Ectodermal cell (in vitro differentiated cells): ENCODE measurements around the gene MAPK8IP2.
"Not testable (repeated sequence)": the region's sequence is repeated elsewhere in the genome, so short reads cannot be mapped to it uniquely, and the experiment has no call there.

Experiments
- H3K27ac ChIP-seq: 2 replicates; pipeline ENCODE4 v1.7.0; 2013; ENCODE audit warnings: mild to moderate bottlenecking, low read depth, low read length; ENCODE audit not compliant: insufficient read depth, poor library complexity, severe bottlenecking
- H3K27me3 ChIP-seq: 2 replicates; pipeline ENCODE4 v1.7.0; 2013; ENCODE audit warnings: mild to moderate bottlenecking, low read length; ENCODE audit not compliant: insufficient read depth, control insufficient read depth, poor library complexity, severe bottlenecking
- H3K36me3 ChIP-seq: one replicate; pipeline ENCODE4 v1.7.0; 2013; ENCODE audit warnings: low read length; ENCODE audit not compliant: control insufficient read depth, insufficient read depth
- H3K4me1 ChIP-seq: one replicate; pipeline ENCODE4 v1.7.0; 2013; ENCODE audit warnings: low read length; ENCODE audit not compliant: control insufficient read depth, insufficient read depth
- H3K4me3 ChIP-seq: 2 replicates; pipeline ENCODE4 v1.7.0; 2013; ENCODE audit warnings: low read depth, low read length, control low read depth; ENCODE audit not compliant: insufficient read depth
- H3K9me3 ChIP-seq: 2 replicates; pipeline ENCODE4 v1.7.0; 2013; ENCODE audit warnings: mild to moderate bottlenecking, low read length, moderate library complexity; ENCODE audit not compliant: control insufficient read depth
- WGBS, 2 experiments: methylation state at CpG; one replicate each; pipeline ENCODE4 v1.1.7; 2013; ENCODE audit warnings: missing lambda C conversion rate in 2 of 2; 5-methylcytosine and 5-hydroxymethylcytosine counted together

The MAPK8IP2 gene

DNA sequence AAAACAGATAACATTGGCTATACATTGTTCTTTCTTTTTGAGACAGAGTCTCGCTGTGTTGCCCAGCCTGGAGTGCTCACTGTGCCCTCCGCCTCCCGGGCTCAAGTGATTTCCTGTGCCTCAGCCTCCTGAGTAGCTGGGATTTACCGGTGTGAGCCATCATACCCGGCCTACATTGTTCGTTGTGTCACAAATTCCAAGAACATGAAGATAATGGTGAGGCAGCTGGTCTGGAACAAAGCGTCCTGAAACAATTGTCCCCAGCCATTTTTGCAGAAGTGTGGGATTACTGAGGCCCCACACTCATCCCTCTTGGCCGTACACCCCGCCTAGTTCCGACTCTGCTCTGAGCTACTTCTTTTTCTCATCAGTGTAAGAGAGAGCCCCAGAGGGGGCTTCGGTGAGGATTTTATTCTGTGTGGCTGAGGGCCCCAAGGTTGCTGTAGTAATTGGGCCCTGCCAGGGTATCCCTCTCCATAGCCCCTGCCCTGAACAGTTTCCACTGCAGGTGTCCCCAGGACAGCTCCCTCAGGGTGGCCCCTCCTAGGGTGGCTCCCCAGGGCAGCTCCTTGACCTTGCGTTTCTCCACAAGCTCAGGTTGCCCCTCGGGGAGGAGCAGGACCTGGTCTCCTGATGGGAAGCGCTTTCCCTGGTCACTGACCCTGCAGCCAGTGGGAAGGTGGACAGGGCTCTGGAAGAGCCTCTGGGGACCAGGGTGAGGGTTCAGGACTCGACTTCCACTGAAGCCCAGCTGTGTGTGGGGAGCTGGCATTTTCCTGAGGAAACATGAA is 40.5 kb downstream of the MAPK8IP2 start:
- Histone ChIP-seq H3K27me3 (peaks cover 15% of the 10 kb centered on the region), H3K9me3 (no peaks in the 10 kb centered on the region), H3K4me3 (no peak overlapping the region), H3K4me1 (peaks cover 14% of the 10 kb centered on the region), H3K27ac (peak overlapping the region; percentile 77), H3K36me3 (no peaks in the 10 kb centered on the region)
- 75 to 77% methylated on average over 15 of the region's 15 CpGs for WGBS, 2 experiments

DNA sequence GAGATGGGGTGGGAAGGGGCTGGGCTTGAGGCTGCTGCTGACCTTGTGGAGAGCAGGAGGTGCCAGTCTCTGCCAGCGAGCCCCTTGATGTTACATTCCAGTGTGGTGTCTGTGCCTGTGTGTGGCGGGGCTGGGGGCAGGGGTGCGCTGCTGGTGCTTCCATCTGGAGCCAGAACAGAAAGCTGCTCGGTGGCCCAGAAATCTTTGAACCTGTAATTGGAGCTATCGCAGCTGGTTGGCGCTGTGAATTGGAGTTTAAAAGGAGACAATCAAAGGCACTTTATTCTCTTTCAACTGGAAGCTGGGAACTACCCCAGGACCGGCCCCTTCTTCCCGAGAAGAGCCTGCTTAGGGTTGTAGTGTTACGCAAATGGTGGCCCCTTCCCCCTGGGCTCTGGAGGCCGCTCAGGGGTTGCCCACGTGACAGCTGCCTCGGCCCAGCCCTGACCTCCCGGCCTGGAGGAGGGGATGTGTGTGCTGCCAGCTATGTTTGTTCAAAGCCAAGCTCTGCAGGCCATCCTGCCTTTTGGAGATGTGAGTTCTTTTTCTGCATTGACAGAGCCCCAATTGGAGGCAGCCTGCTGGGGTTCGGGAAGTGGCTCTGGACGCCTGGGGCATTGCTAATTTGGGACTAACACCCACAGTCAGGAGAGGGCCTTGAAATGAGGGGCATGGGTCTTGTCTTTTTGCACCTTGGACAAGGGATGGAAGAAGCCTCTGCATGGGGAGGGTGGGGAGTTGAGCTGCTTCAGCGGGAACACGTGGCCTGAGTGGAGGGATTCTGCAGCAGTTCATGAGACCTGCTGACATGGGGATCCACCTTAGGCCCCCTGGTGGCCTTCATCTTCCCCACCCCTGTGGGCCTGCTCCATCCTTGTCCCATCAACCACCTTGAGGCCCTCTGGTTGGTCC is 41.4 kb downstream of the MAPK8IP2 start:
- Histone ChIP-seq H3K9me3 (no peaks in the 10 kb centered on the region), H3K27me3 (peaks cover 15% of the 10 kb centered on the region), H3K27ac (peak overlapping the region; percentile 77), H3K4me1 (peaks cover 14% of the 10 kb centered on the region), H3K4me3 (no peak overlapping the region), H3K36me3 (no peaks in the 10 kb centered on the region)
- WGBS, 2 experiments = 9% methylated on average over 17 of the region's 17 CpGs

- not testable (repeated sequence) for H3K36me3 ChIP-seq, H3K4me3 ChIP-seq, H3K27ac ChIP-seq, H3K9me3 ChIP-seq
- WGBS, 2 experiments = 92 to 93% methylated on average over 17 of the region's 17 CpGs
- Histone ChIP-seq H3K27me3 (peaks cover 15% of the 10 kb centered on the region), H3K4me1 (peaks cover 14% of the 10 kb centered on the region)
Observed at GRCh38 chr22:50643021-50643820, 42.6 kb downstream of the MAPK8IP2 start.

DNA sequence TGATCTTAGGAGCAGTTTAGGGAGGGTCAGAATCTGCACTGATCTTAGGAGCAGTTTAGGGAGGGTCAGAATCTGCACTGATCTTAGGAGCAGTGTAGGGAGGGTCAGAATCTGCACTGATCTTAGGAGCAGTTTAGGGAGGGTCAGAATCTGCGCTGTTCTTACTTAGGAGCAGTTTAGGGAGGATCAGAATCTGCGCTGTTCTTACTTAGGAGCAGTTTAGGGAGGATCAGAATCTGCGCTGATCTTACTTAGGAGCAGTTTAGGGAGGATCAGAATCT is 43.2 kb downstream of the MAPK8IP2 start:
- peaks cover 14% of the 10 kb centered on the region for H3K4me1 ChIP-seq
- not testable (repeated sequence) for H3K27ac ChIP-seq
- 89 to 93% methylated on average over 3 of the region's 3 CpGs for WGBS, 2 experiments

DNA sequence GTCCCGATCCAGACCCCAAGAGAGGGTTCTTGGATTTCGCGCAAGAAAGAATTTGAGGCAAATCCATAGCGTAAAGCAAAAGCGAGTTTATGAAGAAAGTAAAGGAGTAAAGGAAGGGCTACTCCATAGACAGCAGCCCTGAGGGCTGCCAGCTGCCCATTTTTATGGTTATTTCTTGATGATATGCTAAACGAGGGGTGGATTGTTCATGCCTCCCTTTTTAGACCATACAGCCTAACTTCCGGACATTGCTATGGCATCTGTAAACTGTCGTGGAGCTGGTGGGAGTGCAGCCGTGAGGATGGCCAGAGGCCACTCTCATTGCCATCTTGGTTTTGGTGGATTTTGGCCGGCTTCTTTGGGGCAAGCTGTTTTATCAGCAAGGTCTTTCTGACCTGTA is 52.7 kb downstream of the MAPK8IP2 start:
- 93 to 95% methylated on average over 10 of the region's 10 CpGs for WGBS, 2 experiments
- Histone ChIP-seq H3K9me3 (peaks cover 2% of the 10 kb centered on the region), H3K27ac (no peak overlapping the region), H3K36me3 (no peaks in the 10 kb centered on the region), H3K4me1 (no peaks in the 10 kb centered on the region), H3K27me3 (no peaks in the 10 kb centered on the region), H3K4me3 (no peak overlapping the region)

More for the DNA sequence above, 43.2 kb downstream of the MAPK8IP2 start:
- not testable (repeated sequence) for H3K36me3 ChIP-seq, H3K4me3 ChIP-seq, H3K9me3 ChIP-seq
- H3K27me3 ChIP-seq = peaks cover 15% of the 10 kb centered on the region

GRCh38 chr22:50654664-50655063 is 54.1 kb downstream of the MAPK8IP2 start:
- not testable (repeated sequence) for H3K27ac ChIP-seq, H3K4me3 ChIP-seq, H3K9me3 ChIP-seq, H3K27me3 ChIP-seq, H3K36me3 ChIP-seq, H3K4me1 ChIP-seq
- 92 to 94% methylated on average over 6 of the region's 6 CpGs for WGBS, 2 experiments

GRCh38 chr22:50656122-50657070 is 55.8 kb downstream of the MAPK8IP2 start:
- Histone ChIP-seq H3K36me3 (no peaks in the 10 kb centered on the region), H3K27me3 (no peaks in the 10 kb centered on the region), H3K4me1 (no peaks in the 10 kb centered on the region), H3K27ac (no peak overlapping the region), H3K9me3 (no peaks in the 10 kb centered on the region), H3K4me3 (no peak overlapping the region)
- WGBS, 2 experiments = 79 to 84% methylated on average over 23 of the region's 23 CpGs

DNA sequence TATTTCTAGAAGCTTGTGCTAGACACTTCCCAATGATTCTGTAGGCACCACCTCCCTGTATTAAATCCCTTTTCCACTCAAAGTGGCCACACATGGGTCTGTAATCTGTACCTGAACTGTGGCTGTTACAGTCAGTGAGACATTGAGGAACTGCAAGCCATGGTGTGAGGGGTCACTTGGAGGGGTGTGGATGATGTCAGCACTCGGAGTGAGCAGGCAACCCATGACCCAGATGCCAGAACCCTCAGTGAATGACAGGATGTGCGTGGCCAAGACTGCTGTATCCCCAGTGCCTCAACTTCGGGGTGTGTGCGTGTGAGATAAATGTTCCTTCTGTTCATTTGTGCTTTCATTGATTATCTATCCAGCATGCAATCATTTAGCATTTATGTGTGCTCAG is 57.3 kb downstream of the MAPK8IP2 start:
- no peaks in the 10 kb centered on the region for H3K36me3 ChIP-seq
- no peak overlapping the region for H3K4me3 ChIP-seq
- H3K27ac ChIP-seq = no peak overlapping the region
- H3K4me1 ChIP-seq = no peaks in the 10 kb centered on the region
- H3K9me3 ChIP-seq = no peaks in the 10 kb centered on the region
- no peaks in the 10 kb centered on the region for H3K27me3 ChIP-seq
- 91 to 95% methylated on average over 4 of the region's 4 CpGs for whole genome bisulfite sequencing, 2 experiments

GRCh38 chr22:50659711-50660110 is 59.1 kb downstream of the MAPK8IP2 start:
- H3K36me3 ChIP-seq, H3K27me3 ChIP-seq, H3K9me3 ChIP-seq, H3K4me3 ChIP-seq, H3K27ac ChIP-seq, H3K4me1 ChIP-seq: not testable (repeated sequence)
- 94 to 95% methylated on average over 7 of the region's 7 CpGs for WGBS, 2 experiments
